Activated T-cell treated with anti-CD3 and anti-CD28 coated beads, Interleukin-2, amount 50 U/mL, for 48 hours (primary cell): ENCODE measurements around the gene ANKRD23.
"Not testable (repeated sequence)": the region's sequence is repeated elsewhere in the genome, so short reads cannot be mapped to it uniquely, and the experiment has no call there.

Source experiments
- DNase-seq, 2 experiments: peaks; one replicate each; pipeline ENCODE4 v3.0.0-alpha.2; 2020

Gene ANKRD23

GRCh38 chr2:96843538-96844268 is at the start of gene ANKRD23:
ANKRD23 (minus strand) TSS chr2:96844021; CDS start chr2:96843992, 29 bp downstream.
- no peak for DNase-seq

- DNase-seq: no peak
Measured at GRCh38 chr2:96891591-96892333, 47.9 kb upstream of the ANKRD23 start.

- DNase-seq: no peak
Measured at GRCh38 chr2:96890726-96891385, 47.0 kb upstream of the ANKRD23 start.

- no peak for DNase-seq
Measured at GRCh38 chr2:96890252-96890651, 46.4 kb upstream of the ANKRD23 start.

- DNase-seq: not testable (repeated sequence)
Measured at GRCh38 chr2:96889502-96889901, 45.7 kb upstream of the ANKRD23 start.

GRCh38 chr2:96888072-96889011 is 44.5 kb upstream of the ANKRD23 start:
- no peak for DNase-seq

GRCh38 chr2:96887493-96888012 is 43.7 kb upstream of the ANKRD23 start:
- no peak for DNase-seq

GRCh38 chr2:96885432-96886347 is 41.9 kb upstream of the ANKRD23 start:
- no peak for DNase-seq

GRCh38 chr2:96884299-96885094 is 40.7 kb upstream of the ANKRD23 start:
- DNase-seq: no peak

GRCh38 chr2:96883306-96883705 is 39.5 kb upstream of the ANKRD23 start:
- DNase-seq: no peak

GRCh38 chr2:96882906-96883305 is 39.1 kb upstream of the ANKRD23 start:
- DNase-seq: no peak

- DNase-seq: no peak
Measured at GRCh38 chr2:96882230-96882629, 38.4 kb upstream of the ANKRD23 start.

GRCh38 chr2:96881349-96882195 is 37.8 kb upstream of the ANKRD23 start:
- DNase-seq: no peak

- no peak for DNase-seq
Measured at GRCh38 chr2:96880891-96881273, 37.1 kb upstream of the ANKRD23 start.

GRCh38 chr2:96879545-96880040 is 35.8 kb upstream of the ANKRD23 start:
- no peak for DNase-seq

GRCh38 chr2:96878796-96879544 is 35.1 kb upstream of the ANKRD23 start:
- DNase-seq: no peak

GRCh38 chr2:96878171-96878570 is 34.4 kb upstream of the ANKRD23 start:
- DNase-seq: no peak

- DNase-seq: no peak
Measured at GRCh38 chr2:96877631-96878092, 33.8 kb upstream of the ANKRD23 start.
